GM19035 (cell line): ENCODE results near the gene CYSRT1.

ENCODE experiments used
- ATAC-seq: cut with Tn5 transposase; IDR thresholded peaks from one replicate; pipeline ENCODE4 v1.9.1; 2021; ENCODE audit not compliant: unreplicated experiment

Gene CYSRT1

GRCh38 chr9:137190315-137190856 is 34.6 kb upstream of the CYSRT1 start:
- no peak for ATAC-seq

- no peak for ATAC-seq
These were observed 33.7 kb upstream of the CYSRT1 start for GRCh38 chr9:137191245-137191644.

- ATAC-seq: no peak
These were observed 33.1 kb upstream of the CYSRT1 start for GRCh38 chr9:137191691-137192447.

DNA sequence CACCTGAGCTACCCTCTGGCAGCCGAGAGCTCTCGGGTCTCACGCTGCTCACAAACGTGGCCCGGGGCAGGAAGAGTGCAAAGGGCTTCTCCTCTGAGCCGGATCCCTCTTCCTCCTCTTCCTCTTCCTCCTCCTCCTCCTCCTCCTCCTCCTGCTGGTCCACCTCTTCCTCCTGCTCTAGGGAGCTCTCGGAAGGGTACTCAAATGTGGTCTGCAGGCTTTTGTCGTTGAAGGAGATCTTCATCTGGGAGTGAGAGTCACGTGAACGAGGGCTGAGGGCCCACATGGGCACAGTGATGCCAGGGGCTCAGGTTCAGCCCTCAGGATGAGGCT is 32.6 kb upstream of the CYSRT1 start:
- ATAC-seq: no peak

DNA sequence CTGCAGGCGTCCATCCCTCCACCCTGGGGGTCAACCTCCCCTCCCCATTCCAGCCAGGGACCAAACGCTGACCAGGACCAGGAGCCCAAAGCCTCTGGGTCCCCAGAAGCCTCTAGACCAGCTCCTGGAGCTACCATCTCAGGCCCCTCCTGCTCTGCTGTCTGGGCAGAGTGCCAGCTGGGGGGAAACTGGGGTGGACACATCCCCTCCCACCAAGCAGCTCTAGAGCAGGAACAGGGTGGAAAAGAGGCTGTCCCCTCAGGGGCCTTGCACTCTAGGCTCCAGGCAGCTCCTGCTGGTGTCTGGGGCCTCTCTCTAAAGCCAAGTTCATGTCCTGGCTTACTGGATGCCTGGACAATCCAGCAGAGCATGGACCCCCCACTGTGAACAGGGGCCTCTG is 32.1 kb upstream of the CYSRT1 start:
- ATAC-seq: no peak

- ATAC-seq: no peak
These were observed 31.2 kb upstream of the CYSRT1 start for GRCh38 chr9:137193771-137194170.

DNA sequence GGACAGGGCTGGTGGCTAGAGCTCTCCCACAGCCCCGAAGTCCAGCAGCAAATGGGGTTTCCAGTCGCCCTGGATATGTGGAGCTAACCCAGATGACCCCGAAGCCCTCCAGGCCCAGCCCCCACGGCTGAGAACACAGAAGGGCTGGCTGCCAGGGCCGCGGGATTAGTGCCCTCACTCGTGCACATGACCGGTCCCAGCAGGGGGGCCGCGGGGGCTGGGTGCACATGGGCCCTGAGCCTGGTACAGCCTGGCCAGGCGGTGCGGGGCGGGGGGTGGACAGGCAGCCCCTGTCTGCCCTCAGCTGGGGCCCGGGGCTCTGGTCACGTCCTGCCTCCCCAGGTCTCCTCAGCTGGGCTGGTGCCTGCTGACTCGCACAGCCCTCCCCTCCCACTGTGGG is 30.6 kb upstream of the CYSRT1 start:
- no peak for ATAC-seq

DNA sequence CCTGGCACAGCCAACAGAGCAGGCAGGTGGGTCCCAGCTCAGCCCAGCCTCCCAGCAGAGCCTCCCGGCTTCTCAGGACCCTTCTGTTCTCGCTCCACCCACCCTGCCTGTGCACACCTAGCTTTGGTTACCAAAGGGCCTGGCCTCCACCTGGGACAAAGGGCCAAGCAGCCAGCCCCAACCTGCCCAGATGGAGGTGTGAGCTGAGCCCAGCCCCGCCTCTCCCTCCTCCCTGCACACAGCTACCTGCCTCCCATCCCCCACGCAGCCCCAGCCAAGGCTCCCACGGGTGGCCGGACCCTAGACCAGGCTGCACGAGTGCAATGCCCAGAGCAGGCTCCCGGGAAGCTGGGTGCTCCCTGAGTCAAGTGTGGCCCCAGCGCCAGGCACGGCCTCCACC is 30.1 kb upstream of the CYSRT1 start:
- ATAC-seq: no peak

- no peak for ATAC-seq
These were observed 29.3 kb upstream of the CYSRT1 start for GRCh38 chr9:137195525-137196220.

GRCh38 chr9:137198051-137198901 is 26.7 kb upstream of the CYSRT1 start:
- ATAC-seq: no peak

DNA sequence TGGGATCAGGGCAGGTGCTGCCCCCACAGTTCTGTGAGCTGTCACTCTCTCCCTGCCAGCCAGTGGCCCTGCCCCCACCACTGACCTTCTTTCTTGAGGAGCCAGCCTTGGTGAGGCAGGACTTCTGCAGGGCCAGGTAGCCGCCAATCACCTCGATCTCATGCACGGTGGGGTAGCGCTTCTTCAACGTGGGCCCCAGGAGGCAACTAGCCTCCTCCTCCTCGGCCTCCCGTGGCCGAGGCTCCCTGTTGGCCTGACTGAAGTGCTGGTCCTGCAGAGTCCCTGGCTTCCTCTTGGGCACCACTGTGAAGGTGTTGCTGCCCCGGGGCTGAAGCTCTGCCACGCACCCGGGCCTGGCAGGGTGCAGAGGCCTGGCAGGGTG is 26.1 kb upstream of the CYSRT1 start:
- no peak for ATAC-seq

- no peak for ATAC-seq
These were observed 25.4 kb upstream of the CYSRT1 start for GRCh38 chr9:137199411-137200121.

DNA sequence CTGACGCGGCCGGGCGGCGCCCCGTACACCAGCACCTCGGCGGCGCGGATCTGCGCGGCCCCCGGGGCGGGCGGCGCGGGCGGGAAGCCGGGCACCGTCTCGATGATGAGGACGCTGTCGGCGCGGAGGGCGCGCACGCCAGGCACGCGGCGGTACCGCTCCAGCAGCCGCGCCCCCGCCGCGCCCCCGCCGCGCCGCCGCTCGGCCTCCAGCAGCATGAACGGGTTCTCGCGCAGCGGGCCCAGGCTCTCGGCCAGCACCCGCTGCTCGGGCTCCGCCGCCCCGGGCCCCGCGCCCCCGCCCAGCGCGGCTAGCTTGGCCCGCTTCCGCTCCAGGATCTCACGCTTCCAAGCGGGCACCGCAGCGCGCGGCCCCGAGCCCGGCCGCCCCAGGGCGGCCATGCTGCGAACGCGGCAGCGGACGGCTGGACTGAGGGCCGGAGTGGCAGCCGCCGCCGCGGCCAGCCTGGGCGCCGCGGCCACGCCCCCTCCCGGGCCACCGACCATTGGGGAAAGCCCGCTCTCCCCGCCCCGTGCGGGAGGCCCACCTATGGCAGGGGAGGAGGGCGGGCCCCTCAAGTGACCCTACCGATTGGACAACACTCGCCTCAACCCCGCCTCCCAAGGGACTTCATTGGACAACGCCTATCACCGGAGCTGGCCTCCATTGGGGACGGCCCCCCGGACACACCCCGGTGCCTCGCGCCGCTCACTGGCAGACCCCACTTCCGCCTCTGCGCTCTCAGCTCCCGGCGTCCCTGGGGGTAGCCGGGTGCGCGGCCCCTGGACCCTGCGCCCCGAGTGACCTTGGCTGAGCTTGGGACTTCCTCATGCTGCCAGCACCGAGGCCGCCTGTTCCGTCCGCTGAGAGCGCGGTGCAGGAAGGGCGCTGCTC is 24.4 kb upstream of the CYSRT1 start, which contains the start of gene TPRN:
Gene TPRN, minus strand, starts transcription at position 431 of the 894 bp plus-strand sequence. Its CDS starts 30 bp downstream, at position 401.
- ATAC-seq: peak; percentile 82

GRCh38 chr9:137201205-137201868 is 23.6 kb upstream of the CYSRT1 start:
- ATAC-seq: no peak

DNA sequence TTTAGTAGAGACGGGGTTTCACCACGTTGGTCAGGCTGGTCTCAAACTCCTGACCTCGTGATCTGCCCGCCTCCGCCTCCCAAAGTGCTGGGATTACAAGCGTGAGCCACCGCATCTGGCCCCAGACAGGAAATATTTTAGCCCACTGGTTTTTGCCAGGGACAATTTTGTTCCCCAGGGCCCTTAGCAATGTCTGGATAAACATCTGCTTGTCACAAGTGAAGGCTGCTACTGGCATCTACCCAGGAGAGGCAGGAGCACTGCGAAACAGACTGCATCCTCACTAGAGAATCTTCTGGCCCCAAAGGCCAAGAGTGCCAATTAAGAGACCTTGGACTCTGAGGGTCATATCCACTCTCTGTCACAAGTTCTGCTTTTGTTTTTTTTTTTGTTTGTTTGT is 22.0 kb upstream of the CYSRT1 start:
- ATAC-seq: no peak

- no peak for ATAC-seq
These were observed 20.2 kb upstream of the CYSRT1 start for GRCh38 chr9:137204731-137205125.

- peak; percentile 51 for ATAC-seq
These were observed 19.6 kb upstream of the CYSRT1 start, which contains the start of the genes NDOR1 and TMEM203 for GRCh38 chr9:137205126-137206069. Gene NDOR1, plus strand, starts transcription at chr9:137205700. Its CDS starts 78 bp downstream, at chr9:137205778. Gene TMEM203, minus strand, starts transcription at chr9:137205648. Its CDS starts 234 bp downstream, at chr9:137205414.

GRCh38 chr9:137206602-137207001 is 18.4 kb upstream of the CYSRT1 start:
- ATAC-seq: no peak
